ENCODE results near the gene OTC.
A peak's percentile ranks its signal among the peaks of the same experiment; 100 is the strongest.

Gene OTC

DNA sequence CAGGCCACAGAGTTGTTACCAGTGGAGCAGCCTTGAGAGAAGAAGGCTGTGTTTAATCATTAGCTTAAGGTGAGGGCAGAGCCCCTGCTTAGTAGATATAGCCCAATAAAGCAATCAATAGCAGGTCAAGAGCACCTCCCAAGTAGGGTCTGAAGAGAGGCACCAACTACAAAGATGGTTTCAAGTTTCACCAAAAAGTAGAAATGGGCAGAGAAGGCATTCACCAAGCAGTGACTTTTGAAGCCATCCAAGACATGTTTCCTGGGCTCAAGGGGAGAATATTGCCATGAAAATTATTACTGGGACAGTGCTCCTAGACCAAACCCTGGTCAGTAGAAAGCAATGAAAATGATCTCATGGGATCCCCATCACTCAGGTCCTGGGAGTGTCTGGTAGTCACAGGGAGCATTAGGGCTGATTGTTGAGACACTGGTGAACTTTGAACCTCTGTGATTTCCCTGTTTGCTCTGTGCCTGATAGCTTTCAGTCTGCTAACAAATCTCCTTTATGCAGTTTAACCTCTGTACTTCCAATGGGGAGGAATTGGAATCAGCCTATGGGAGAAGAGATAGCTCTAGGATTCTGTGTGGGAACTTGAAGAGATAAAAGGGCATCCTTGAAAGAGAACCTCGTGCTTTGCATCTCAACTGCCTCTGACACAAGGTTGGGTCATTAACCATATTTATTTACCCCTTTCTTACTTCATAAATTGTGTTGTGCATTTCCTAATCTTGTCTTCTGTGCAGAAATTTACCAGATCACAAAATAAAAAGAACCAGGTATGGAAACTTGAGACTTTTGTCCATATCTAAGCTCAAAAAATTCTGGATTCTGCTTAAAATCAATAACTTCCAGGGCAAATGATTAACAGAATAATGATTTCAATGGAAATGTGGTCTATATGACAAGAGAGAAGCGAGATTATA lies 9.3 kb upstream of the OTC start:
- no peaks in the 10 kb centered on the region for H4K20me1 ChIP-seq
- no peaks in the 10 kb centered on the region for H3K36me3 ChIP-seq
- H3K4me1 ChIP-seq = peaks cover 0 to 42% (median 30%) of the 10 kb centered on the region in 10 experiments; a peak in 16 of 20 replicates
- H3K27ac ChIP-seq = no peak overlapping the region
- no peak overlapping the region for H3K4me3 ChIP-seq
- H3K9ac ChIP-seq = no peak overlapping the region
- H3K4me2 ChIP-seq = no peak overlapping the region
- H3K27me3 ChIP-seq = no peaks in the 10 kb centered on the region
- TF ChIP-seq Cebpa-rat (IDR thresholded peaks at IDR 0.05) = no peak
- peaks cover 0 to 7% (median 0%) of the 10 kb centered on the region in 11 experiments; a peak in 2 of 22 replicates for H3K9me3 ChIP-seq (replicated peaks in 1 of 11)

DNA sequence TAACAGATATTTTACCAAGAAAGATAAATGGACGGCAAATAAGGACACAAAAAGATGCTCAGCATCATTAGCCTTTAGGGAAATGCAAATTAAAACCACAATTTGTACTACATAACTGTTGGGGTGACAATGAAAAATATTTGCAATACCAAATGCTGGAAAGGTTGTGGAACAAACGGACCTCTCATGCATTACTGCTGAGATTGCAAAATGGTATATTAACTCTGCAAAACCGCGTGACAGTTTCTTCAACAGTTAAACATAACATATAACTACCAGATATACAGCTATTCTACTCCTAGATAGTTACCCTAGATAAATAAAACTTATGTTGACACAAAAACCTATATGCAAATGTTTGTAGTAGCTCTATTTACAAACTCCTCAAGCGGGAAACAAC lies 6.3 kb upstream of the OTC start:
- Histone ChIP-seq H3K36me3 (no peaks in the 10 kb centered on the region), H3K27ac (peak overlapping the region in 8 of 11 experiments; percentile 53 to 77 (median 70); a peak in 16 of 22 replicates), H4K20me1 (no peaks in the 10 kb centered on the region), H3K4me1 (peaks cover 0 to 57% (median 30%) of the 10 kb centered on the region in 10 experiments; a peak in 16 of 20 replicates), H3K9ac (no peak overlapping the region), H3K9me3 (replicated peaks in 1 of 11) (peaks cover 0 to 17% (median 0%) of the 10 kb centered on the region in 11 experiments; a peak in 3 of 22 replicates), H3K27me3 (no peaks in the 10 kb centered on the region), H3K4me3 (no peak overlapping the region), H3K4me2 (peak overlapping the region in 5 of 11 experiments; percentile 48 to 69 (median 57); a peak in 10 of 22 replicates)
- TF ChIP-seq Cebpa-rat (IDR thresholded peaks at IDR 0.05) = no peak

- Histone ChIP-seq H4K20me1 (no peaks in the 10 kb centered on the region), H3K9ac (peak overlapping the region in 4 of 11 experiments; percentile 13 to 38 (median 34); a peak in 5 of 22 replicates), H3K4me1 (peaks cover 0 to 57% (median 30%) of the 10 kb centered on the region in 10 experiments; a peak in 16 of 20 replicates), H3K27me3 (no peaks in the 10 kb centered on the region), H3K9me3 (replicated peaks in 1 of 11) (peaks cover 0 to 17% (median 0%) of the 10 kb centered on the region in 11 experiments; a peak in 3 of 22 replicates), H3K36me3 (no peaks in the 10 kb centered on the region), H3K4me3 (no peak overlapping the region), H3K4me2 (peak overlapping the region in 10 of 11 experiments; percentile 8 to 69 (median 55); a peak in 17 of 22 replicates), H3K27ac (peak overlapping the region in 10 of 11 experiments; percentile 38 to 77 (median 68); a peak in 18 of 22 replicates)
- TF ChIP-seq Cebpa-rat (IDR thresholded peaks at IDR 0.05) = peak; percentile 28 to 88 (median 79); a peak in 18 of 22 replicates
These were observed 5.3 kb upstream of the OTC start for GRCh38 chrX:38347136-38347535.

GRCh38 chrX:38351346-38351745 lies 1.1 kb upstream of the OTC start:
- Histone ChIP-seq H3K4me1 (peaks cover 0 to 45% (median 17%) of the 10 kb centered on the region in 10 experiments; a peak in 16 of 20 replicates), H3K27ac (no peak overlapping the region), H4K20me1 (no peaks in the 10 kb centered on the region), H3K4me2 (no peak overlapping the region), H3K9ac (no peak overlapping the region), H3K4me3 (no peak overlapping the region), H3K27me3 (no peaks in the 10 kb centered on the region), H3K36me3 (no peaks in the 10 kb centered on the region), H3K9me3 (replicated peaks in 1 of 11) (peaks cover 0 to 10% (median 0%) of the 10 kb centered on the region in 11 experiments; a peak in 1 of 22 replicates)
- no peak for TF ChIP-seq Cebpa-rat (IDR thresholded peaks at IDR 0.05)

GRCh38 chrX:38356401-38356800 lies 4.0 kb downstream of the OTC start:
- H3K4me2 ChIP-seq = no peak overlapping the region
- H3K4me1 ChIP-seq = peaks cover 0 to 18% (median 4%) of the 10 kb centered on the region in 10 experiments; a peak in 8 of 20 replicates
- H3K36me3 ChIP-seq = no peaks in the 10 kb centered on the region
- no peaks in the 10 kb centered on the region for H3K27me3 ChIP-seq
- no peak for TF ChIP-seq Cebpa-rat (IDR thresholded peaks at IDR 0.05)
- H3K27ac ChIP-seq = no peak overlapping the region
- H3K9me3 ChIP-seq (replicated peaks in 1 of 11) = no peaks in the 10 kb centered on the region
- H3K9ac ChIP-seq = no peak overlapping the region
- no peaks in the 10 kb centered on the region for H4K20me1 ChIP-seq
- no peak overlapping the region for H3K4me3 ChIP-seq

DNA sequence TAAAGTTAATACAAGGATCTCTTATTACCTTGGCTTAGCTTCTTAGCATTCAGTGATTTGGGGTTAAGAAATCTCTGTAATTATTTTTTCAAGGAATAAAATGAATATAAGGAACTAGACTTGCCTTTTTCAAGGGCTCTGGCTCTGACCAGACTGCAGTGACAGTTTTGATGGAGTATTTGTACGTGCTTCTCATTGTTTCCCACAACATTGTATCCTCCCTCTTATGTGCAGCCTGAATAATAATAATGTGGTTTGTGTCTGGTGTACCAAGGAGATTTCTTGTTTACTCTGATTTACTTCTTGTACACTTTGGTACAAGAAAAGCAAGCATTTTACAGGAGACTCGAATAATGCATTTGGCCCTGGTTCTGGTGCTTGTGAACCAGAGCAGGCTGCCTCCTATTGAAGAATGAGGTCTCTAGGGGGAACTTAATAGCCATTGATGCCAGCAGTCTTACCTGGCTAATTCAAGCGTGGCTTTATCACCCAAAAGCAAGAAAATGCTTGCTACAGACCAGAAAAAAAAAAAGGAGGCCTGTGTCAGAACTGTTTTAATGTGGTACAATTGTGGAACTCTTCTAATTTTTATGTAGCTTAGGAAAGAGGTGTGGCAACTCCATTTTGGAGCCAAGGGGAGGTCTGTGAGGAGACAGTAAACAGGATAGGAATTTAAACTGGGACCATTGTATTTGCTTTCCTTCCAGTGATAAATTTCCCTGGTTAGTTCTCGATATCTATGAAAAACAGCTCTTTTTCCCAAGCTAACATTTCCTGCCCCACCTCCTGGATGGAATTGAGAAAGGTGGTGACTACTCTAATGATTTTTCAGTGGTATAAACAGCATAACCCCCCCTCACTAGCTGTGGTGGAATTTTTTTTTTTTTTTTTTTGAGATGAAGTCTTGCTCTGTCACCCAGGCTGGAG lies 5.6 kb downstream of the OTC start:
- peaks cover 0 to 34% (median 4%) of the 10 kb centered on the region in 10 experiments; a peak in 9 of 20 replicates for H3K4me1 ChIP-seq
- H3K27me3 ChIP-seq = no peaks in the 10 kb centered on the region
- H3K4me3 ChIP-seq = no peak overlapping the region
- no peak overlapping the region for H3K4me2 ChIP-seq
- no peaks in the 10 kb centered on the region for H3K9me3 ChIP-seq (replicated peaks in 1 of 11)
- TF ChIP-seq Cebpa-rat (IDR thresholded peaks at IDR 0.05) = no peak
- no peaks in the 10 kb centered on the region for H3K36me3 ChIP-seq
- no peak overlapping the region for H3K9ac ChIP-seq
- H4K20me1 ChIP-seq = no peaks in the 10 kb centered on the region
- no peak overlapping the region for H3K27ac ChIP-seq

DNA sequence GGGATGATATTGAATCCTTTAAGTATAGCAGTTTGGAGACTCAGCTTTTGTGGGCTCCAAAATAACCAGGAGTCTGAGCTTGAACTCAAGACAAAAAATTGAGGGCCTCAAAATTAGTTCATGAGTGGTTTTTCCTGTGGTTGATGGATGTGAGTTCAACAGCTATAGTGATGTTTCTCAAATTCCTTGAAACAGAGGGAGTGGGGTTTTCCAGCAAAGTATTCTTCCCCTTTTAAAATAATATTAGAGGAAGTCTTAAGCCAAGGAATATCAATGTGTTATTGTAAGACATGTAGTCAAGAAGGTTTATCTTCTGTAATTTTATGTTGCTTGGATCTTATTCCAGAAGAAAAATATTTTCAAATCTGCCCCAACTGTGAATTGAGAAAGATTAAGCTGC lies 10.6 kb downstream of the OTC start:
- H4K20me1 ChIP-seq = no peaks in the 10 kb centered on the region
- H3K9ac ChIP-seq = peak overlapping the region in 1 of 11 experiments; percentile 34; a peak in 1 of 22 replicates
- H3K4me2 ChIP-seq = peak overlapping the region in 3 of 11 experiments; percentile 58 to 66 (median 66); a peak in 5 of 22 replicates
- H3K9me3 ChIP-seq (replicated peaks in 1 of 11) = no peaks in the 10 kb centered on the region
- H3K36me3 ChIP-seq = no peaks in the 10 kb centered on the region
- no peak overlapping the region for H3K4me3 ChIP-seq
- TF ChIP-seq Cebpa-rat (IDR thresholded peaks at IDR 0.05) = no peak
- H3K27ac ChIP-seq = peak overlapping the region in 3 of 11 experiments; percentile 35 to 62 (median 45); a peak in 5 of 22 replicates
- peaks cover 0 to 62% (median 6%) of the 10 kb centered on the region in 10 experiments; a peak in 9 of 20 replicates for H3K4me1 ChIP-seq
- H3K27me3 ChIP-seq = no peaks in the 10 kb centered on the region

GRCh38 chrX:38365954-38366353 lies 13.6 kb downstream of the OTC start:
- no peaks in the 10 kb centered on the region for H4K20me1 ChIP-seq
- H3K4me1 ChIP-seq = peaks cover 0 to 62% (median 6%) of the 10 kb centered on the region in 10 experiments; a peak in 9 of 20 replicates
- H3K9me3 ChIP-seq (replicated peaks in 1 of 11) = no peaks in the 10 kb centered on the region
- no peak overlapping the region for H3K4me3 ChIP-seq
- no peaks in the 10 kb centered on the region for H3K27me3 ChIP-seq
- no peak overlapping the region for H3K27ac ChIP-seq
- TF ChIP-seq Cebpa-rat (IDR thresholded peaks at IDR 0.05) = no peak
- peak overlapping the region in 3 of 11 experiments; percentile 7 to 57 (median 8); a peak in 4 of 22 replicates for H3K4me2 ChIP-seq
- H3K36me3 ChIP-seq = no peaks in the 10 kb centered on the region
- no peak overlapping the region for H3K9ac ChIP-seq

All from BLaER1 treated with 17β-estradiol and CSF1 and Interleukin-3, amounts not matched to agents 10 nM and 100 nM (cell line).